HCT116 (cell line): ENCODE results near the gene TGFBI. TPM values are rescaled to one million over a fixed set of nuclear protein-coding genes. Genes with fewer than 3 reads are reported as not detected.

Source experiments
- ATAC-seq: fragments of 200-7000 bp; cut with Tn5 transposase; 2 replicates; pipeline ENCODE4 v1.9.1; 2020; ENCODE audit warnings: mild to moderate bottlenecking, moderate library complexity
- BruUV-seq: library from RNA; stranded (reverse); fragments of 400-500 nt; replicated peaks from 2 replicates; lab custom pipeline; 2021; lab: Mats Ljungman, UMichigan
- CTCF ChIA-PET: fragments of 300-600 bp; sonication (Branson Sonifier 250); formaldehyde crosslinking; loops from one replicate; lab custom pipeline; 2021; ENCODE audit warnings: antibody characterized with exemption; lab: Charles Lee
- POLR2A ChIA-PET: fragments of 300-600, 350-600 bp; sonication (Branson Sonifier 250); formaldehyde crosslinking; loops from one replicate; lab custom pipeline; 2021; ENCODE audit warnings: antibody characterized with exemption; lab: Charles Lee
- RAD21 ChIA-PET, 2 experiments: fragments of 300-600 bp; sonication (Branson Sonifier 250); formaldehyde crosslinking; loops; one replicate each; lab custom pipeline; 2023; ENCODE audit warnings: low total read pairs in 2 of 2; ENCODE audit not compliant: uncharacterized antibody in 2 of 2, unreplicated experiment in 2 of 2, low non-redundant PET in 1 of 2; lab: Charles Lee
- DNase-seq: peaks from one replicate; pipeline ENCODE4 v3.0.0-alpha.2; 2010; ENCODE audit warnings: low read depth, low spot score
- H2AFZ ChIP-seq: fragments of 200-600 bp; shearing (Covaris generic), sonication (generic); 2 replicates; pipeline ENCODE4 v1.6.1; 2017; ENCODE audit warnings: low read depth, mixed run types, mixed read lengths, antibody characterized with exemption, low read length; ENCODE audit not compliant: poor library complexity, severe bottlenecking
- H3K27ac ChIP-seq: 2 replicates; pipeline ENCODE4 v1.5.1; 2012; ENCODE audit warnings: low read depth, low read length
- H3K27me3 ChIP-seq: fragments of 200-600 bp; sonication (generic); 2 replicates; pipeline ENCODE4 v1.6.1; 2016; ENCODE audit warnings: mixed run types, low read length, mixed read lengths; ENCODE audit not compliant: insufficient read depth
- H3K36me3 ChIP-seq, 2 experiments: fragments of 200-500 bp in 1 of 2; fragments of 200-600 bp in 1 of 2; sonication (Bioruptor generic) in 1 of 2; sonication (generic) in 1 of 2; 2 replicates each; pipeline versions ENCODE4 v1.5.1 to v1.6.1; 2014 to 2016; ENCODE audit warnings: low read length in 2 of 2, inconsistent platforms in 1 of 2, mixed read lengths in 1 of 2, mixed run types in 1 of 2; ENCODE audit not compliant: insufficient read depth in 2 of 2, control insufficient read depth in 1 of 2
- H3K4me1 ChIP-seq, 2 experiments: fragments of 200-600 bp in 1 of 2; sonication (generic) in 1 of 2; 2 replicates each; pipeline versions ENCODE4 v1.5.1 to v1.6.1; 2012 to 2017; ENCODE audit warnings: low read length in 2 of 2, inconsistent platforms in 1 of 2, mild to moderate bottlenecking in 1 of 2, mixed read lengths in 1 of 2, mixed run types in 1 of 2, moderate library complexity in 1 of 2; ENCODE audit not compliant: insufficient read depth in 2 of 2, control insufficient read depth in 1 of 2
- H3K4me2 ChIP-seq: fragments of 200-600 bp; sonication (generic); 2 replicates; pipeline ENCODE4 v1.6.1; 2017; ENCODE audit warnings: mixed run types, low read length, mixed read lengths
- H3K4me3 ChIP-seq, 2 experiments: fragments of 200-600 bp in 1 of 2; sonication (generic) in 1 of 2; replicated peaks in 1 of 2; 2 replicates each; pipeline ENCODE4 v1.5.1; 2011 to 2016; ENCODE audit warnings: low read length in 2 of 2, control low read depth in 1 of 2, low read depth in 1 of 2, mild to moderate bottlenecking in 1 of 2, mixed read lengths in 1 of 2, mixed run types in 1 of 2
- H3K79me2 ChIP-seq: fragments of 200-600 bp; sonication (generic); 2 replicates; pipeline ENCODE4 v1.6.1; 2017; ENCODE audit warnings: mild to moderate bottlenecking, mixed run types, low read length, moderate library complexity, mixed read lengths; ENCODE audit not compliant: insufficient read depth
- H3K9ac ChIP-seq: fragments of 200-600 bp; sonication (generic); 2 replicates; pipeline ENCODE4 v1.6.1; 2016; ENCODE audit warnings: low read length, mixed read lengths
- H3K9me2 ChIP-seq: fragments of 200-600 bp; sonication (generic), shearing (Covaris generic); 2 replicates; pipeline ENCODE4 v1.6.1; 2017; ENCODE audit warnings: mixed run types, mild to moderate bottlenecking, moderate library complexity; ENCODE audit not compliant: insufficient read depth
- H3K9me3 ChIP-seq, 2 experiments: fragments of 200-500 bp in 1 of 2; fragments of 200-600 bp in 1 of 2; sonication (Bioruptor generic) in 1 of 2; sonication (generic) in 1 of 2; 2 replicates each; pipeline ENCODE4 v1.6.1; 2014 to 2017; ENCODE audit warnings: low read length in 2 of 2, mixed read lengths in 2 of 2, inconsistent platforms in 1 of 2, low read depth in 1 of 2, mild to moderate bottlenecking in 1 of 2, mixed run types in 1 of 2, moderate library complexity in 1 of 2; ENCODE audit not compliant: control insufficient read depth in 1 of 2, insufficient read depth in 1 of 2
- H4K20me1 ChIP-seq: fragments of 200-600 bp; sonication (generic), shearing (Covaris generic); 2 replicates; pipeline ENCODE4 v1.6.1; 2017; ENCODE audit warnings: mixed run types, mild to moderate bottlenecking, moderate library complexity; ENCODE audit not compliant: insufficient read depth
- CBX3 ChIP-seq: IDR thresholded peaks from 2 replicates; pipeline ENCODE4 v1.6.1; 2012; ENCODE audit warnings: low read depth
- CEBPB ChIP-seq: IDR thresholded peaks from 2 replicates; pipeline ENCODE4 v1.6.1; 2012; ENCODE audit warnings: low read depth
- ELF1 ChIP-seq: IDR thresholded peaks from 2 replicates; pipeline ENCODE4 v1.6.1; 2012; ENCODE audit warnings: low read depth, borderline replicate concordance
- EZH2 ChIP-seq: fragments of 200-600 bp; sonication (generic); IDR thresholded peaks from 2 replicates; pipeline ENCODE4 v1.6.1; 2017; ENCODE audit warnings: antibody characterized with exemption, mixed run types
- FOSL1 ChIP-seq: IDR thresholded peaks from 2 replicates; pipeline ENCODE4 v1.6.1; 2012; ENCODE audit warnings: low read depth
- JUND ChIP-seq: IDR thresholded peaks from 2 replicates; pipeline ENCODE4 v1.6.1; 2012
- POLR2AphosphoS5 ChIP-seq: IDR thresholded peaks from 2 replicates; pipeline ENCODE4 v1.6.1; 2011; ENCODE audit warnings: mild to moderate bottlenecking, low read depth, low read length, moderate library complexity
- SP1 ChIP-seq: IDR thresholded peaks from 2 replicates; pipeline ENCODE4 v1.6.1; 2012; ENCODE audit warnings: low read depth
- TCF7L2 ChIP-seq: IDR thresholded peaks from 2 replicates; pipeline ENCODE4 v1.7.0; 2011; ENCODE audit warnings: borderline replicate concordance, inconsistent platforms; ENCODE audit not compliant: insufficient read depth, insufficient read length; ENCODE audit errors: extremely low read depth
- ZFX ChIP-seq: fragments of 450-650 bp; IDR thresholded peaks from 2 replicates; pipeline ENCODE4 v1.6.1; 2017
- intact Hi-C: fragments of 100-400 bp; cut with micrococcal nuclease; formaldehyde crosslinking; loops from 2 replicates; pipeline ENCODE4 v1.10.0; 2022
- total RNA-seq: library from RNA; stranded (reverse); gene quantifications from one replicate; pipeline ENCODE4 v1.2.1, GENCODE V29; 2021; ENCODE audit not compliant: unreplicated experiment
- TF ChIP-seq, protein P1 (sequence below), 3 experiments: fragments of 200-600 bp in 1 of 3; sonication (generic) in 1 of 3; IDR thresholded peaks in 2 of 3; conservative IDR thresholded peaks in 1 of 3; 2 replicates each; pipeline ENCODE4 v1.5.1; 2012 to 2017; ENCODE audit warnings: low read depth in 2 of 3, low read length in 2 of 3, antibody characterized with exemption in 1 of 3, borderline replicate concordance in 1 of 3, control low read depth in 1 of 3, mild to moderate bottlenecking in 1 of 3, mixed read lengths in 1 of 3, mixed run types in 1 of 3, moderate library complexity in 1 of 3; ENCODE audit not compliant: insufficient read depth in 1 of 3
- TF ChIP-seq, protein P2 (sequence below): IDR thresholded peaks from 2 replicates; pipeline ENCODE4 v1.6.1; 2012
- TF ChIP-seq, protein P3 (sequence below): IDR thresholded peaks from 2 replicates; pipeline ENCODE4 v1.6.1; 2012

TGFBI gene
- total RNA-seq, 1 experiment from 2014 or later: 0.64 TPM

DNA sequence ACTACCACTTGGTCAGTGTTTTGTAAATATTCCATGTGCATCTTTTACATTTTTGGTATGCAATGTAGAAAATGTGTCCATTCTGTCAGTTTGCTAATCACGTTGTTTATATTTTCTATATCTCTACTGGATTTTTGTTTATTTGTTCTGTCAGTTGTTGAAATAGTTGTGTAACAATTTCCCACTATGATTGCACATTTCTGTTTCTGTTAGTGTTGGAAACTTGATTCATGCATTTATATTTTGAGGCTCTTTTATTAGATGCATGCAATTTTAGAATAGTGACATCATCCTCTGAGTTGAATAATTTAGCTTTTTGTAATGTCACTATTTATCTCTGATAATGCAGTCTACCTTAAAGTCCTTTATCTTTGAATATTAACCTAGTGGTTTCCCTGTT is 48.2 kb upstream of the TGFBI start:
- H4K20me1 ChIP-seq: no peaks in the 10 kb centered on the region
- H3K9me3 ChIP-seq: no peaks in the 10 kb centered on the region
- peaks cover 25% of the 10 kb centered on the region; the same call in 1 of the 2 replicates for H3K27me3 ChIP-seq
- ATAC-seq (no peak), DNase-seq (no peak)
- H3K27ac ChIP-seq: no peak overlapping the region
- CTCF ChIA-PET: no interaction called here
- no peaks in the 10 kb centered on the region for H3K9me2 ChIP-seq
- no peak overlapping the region for H3K9ac ChIP-seq
- POLR2A ChIA-PET: no interaction called here
- H3K4me1 ChIP-seq: peaks cover 0 to 4% of the 10 kb centered on the region in 2 experiments; a peak in 1 of 4 replicates
- RAD21 ChIA-PET: no interaction called here
- no peak overlapping the region for H2AFZ ChIP-seq
- H3K4me3 ChIP-seq: no peak overlapping the region
- H3K36me3 ChIP-seq: no peaks in the 10 kb centered on the region
- intact Hi-C loops: no loop called here
- no peak overlapping the region for H3K4me2 ChIP-seq
- H3K79me2 ChIP-seq: no peaks in the 10 kb centered on the region
- no TSS peak for BruUV-seq
- no peak for TF ChIP-seq SP1
- TF ChIP-seq, protein P1, sequence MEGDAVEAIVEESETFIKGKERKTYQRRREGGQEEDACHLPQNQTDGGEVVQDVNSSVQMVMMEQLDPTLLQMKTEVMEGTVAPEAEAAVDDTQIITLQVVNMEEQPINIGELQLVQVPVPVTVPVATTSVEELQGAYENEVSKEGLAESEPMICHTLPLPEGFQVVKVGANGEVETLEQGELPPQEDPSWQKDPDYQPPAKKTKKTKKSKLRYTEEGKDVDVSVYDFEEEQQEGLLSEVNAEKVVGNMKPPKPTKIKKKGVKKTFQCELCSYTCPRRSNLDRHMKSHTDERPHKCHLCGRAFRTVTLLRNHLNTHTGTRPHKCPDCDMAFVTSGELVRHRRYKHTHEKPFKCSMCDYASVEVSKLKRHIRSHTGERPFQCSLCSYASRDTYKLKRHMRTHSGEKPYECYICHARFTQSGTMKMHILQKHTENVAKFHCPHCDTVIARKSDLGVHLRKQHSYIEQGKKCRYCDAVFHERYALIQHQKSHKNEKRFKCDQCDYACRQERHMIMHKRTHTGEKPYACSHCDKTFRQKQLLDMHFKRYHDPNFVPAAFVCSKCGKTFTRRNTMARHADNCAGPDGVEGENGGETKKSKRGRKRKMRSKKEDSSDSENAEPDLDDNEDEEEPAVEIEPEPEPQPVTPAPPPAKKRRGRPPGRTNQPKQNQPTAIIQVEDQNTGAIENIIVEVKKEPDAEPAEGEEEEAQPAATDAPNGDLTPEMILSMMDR (IDR thresholded peaks at IDR 0.05 in 2 of 3, conservative IDR thresholded peaks at IDR 0.05 in 1 of 3; ENCODE audit: borderline replicate concordance in 1 of 3, insufficient read depth in 1 of 3, low read depth in 2 of 3, low read length in 2 of 3): no peak
- TF ChIP-seq ELF1: no peak
- no peak for TF ChIP-seq CEBPB

DNA sequence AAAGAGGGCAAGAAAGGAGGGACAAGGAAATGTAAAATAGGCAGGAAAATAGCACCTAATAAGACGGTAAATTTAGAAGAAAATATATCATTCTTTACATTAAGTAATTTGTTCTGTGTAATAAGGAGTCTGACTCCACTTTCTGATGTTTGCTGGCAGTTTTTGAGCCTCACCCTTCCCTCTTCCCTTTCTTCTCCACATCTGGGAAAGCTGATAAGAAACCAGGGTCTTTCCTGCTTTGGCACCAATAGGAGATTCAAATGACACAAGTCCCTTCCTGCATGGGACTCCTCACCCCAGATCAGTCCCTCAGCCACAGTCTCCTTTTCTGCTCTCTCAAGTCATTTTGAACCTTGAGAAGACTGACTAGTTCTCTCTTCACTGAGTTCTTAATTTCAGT is 42.8 kb upstream of the TGFBI start:
- H3K27ac ChIP-seq: no peak overlapping the region
- no peak for DNase-seq
- H3K27me3 ChIP-seq: peaks cover 30% of the 10 kb centered on the region; the same call in 1 of the 2 replicates
- BruUV-seq: no TSS peak
- intact Hi-C loops: no loop called here
- H4K20me1 ChIP-seq: no peaks in the 10 kb centered on the region
- ChIA-PET POLR2A (no interaction called here), RAD21 (no interaction called here), CTCF (interaction anchor here (1.8 kb wide), 1 partner anchor 8 kb away, joined by 11 read pairs; no protein-coding TSS in a partner anchor)
- TF ChIP-seq ZFX: no peak
- TF ChIP-seq, protein P2, sequence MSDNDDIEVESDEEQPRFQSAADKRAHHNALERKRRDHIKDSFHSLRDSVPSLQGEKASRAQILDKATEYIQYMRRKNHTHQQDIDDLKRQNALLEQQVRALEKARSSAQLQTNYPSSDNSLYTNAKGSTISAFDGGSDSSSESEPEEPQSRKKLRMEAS: no peak
- no peak for TF ChIP-seq JUND
- TF ChIP-seq ELF1: no peak
- TF ChIP-seq TCF7L2: no peak
- TF ChIP-seq, protein P3, sequence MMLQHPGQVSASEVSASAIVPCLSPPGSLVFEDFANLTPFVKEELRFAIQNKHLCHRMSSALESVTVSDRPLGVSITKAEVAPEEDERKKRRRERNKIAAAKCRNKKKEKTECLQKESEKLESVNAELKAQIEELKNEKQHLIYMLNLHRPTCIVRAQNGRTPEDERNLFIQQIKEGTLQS: no peak
- TF ChIP-seq SP1: no peak
- no peak for TF ChIP-seq CBX3
- no peak for TF ChIP-seq POLR2AphosphoS5
- no peak for TF ChIP-seq EZH2
- no peak for TF ChIP-seq FOSL1
- H3K4me1 ChIP-seq: no peaks in the 10 kb centered on the region
- H3K36me3 ChIP-seq: no peaks in the 10 kb centered on the region
- H3K79me2 ChIP-seq: no peaks in the 10 kb centered on the region
- H2AFZ ChIP-seq: no peak overlapping the region
- H3K9me2 ChIP-seq: no peaks in the 10 kb centered on the region
- no peaks in the 10 kb centered on the region for H3K9me3 ChIP-seq
- no peak overlapping the region for H3K4me3 ChIP-seq
- no peak overlapping the region for H3K9ac ChIP-seq
- H3K4me2 ChIP-seq: no peak overlapping the region
- no peak for ATAC-seq
